GM12801 (cell line): ENCODE results near the gene ENG.

Experiments
- CTCF ChIP-seq: IDR thresholded peaks from one replicate; pipeline ENCODE4 v1.5.1; 2011; ENCODE audit warnings: control low read depth; ENCODE audit not compliant: insufficient read length; ENCODE audit errors: extremely low read depth

ENG gene

GRCh38 chr9:127816362-127816725, 38.1 kb downstream of the ENG start:
- no peak for TF ChIP-seq CTCF

GRCh38 chr9:127815512-127816361, 38.7 kb downstream of the ENG start:
- TF ChIP-seq CTCF: no peak

- no peak for TF ChIP-seq CTCF
Observed at GRCh38 chr9:127814619-127815511, 39.6 kb downstream of the ENG start.

GRCh38 chr9:127813686-127814226, 40.7 kb downstream of the ENG start:
- TF ChIP-seq CTCF: no peak

GRCh38 chr9:127812936-127813675, 41.4 kb downstream of the ENG start:
- TF ChIP-seq CTCF: no peak

- no peak for TF ChIP-seq CTCF
Observed at GRCh38 chr9:127812011-127812410, 42.4 kb downstream of the ENG start.
